BLaER1 (cell line): ENCODE data around the gene TGFBR3.

Experiments used
- H3K27ac ChIP-seq: shearing (Covaris generic); formaldehyde crosslinking; 2 replicates; pipeline ENCODE4 v1.8.1; 2022
- H3K27me3 ChIP-seq: shearing (Covaris generic); formaldehyde crosslinking; 2 replicates; pipeline ENCODE4 v1.8.1; 2022
- H3K36me3 ChIP-seq: shearing (Covaris generic); formaldehyde crosslinking; 2 replicates; pipeline ENCODE4 v1.8.1; 2022
- H3K4me1 ChIP-seq: shearing (Covaris generic); formaldehyde crosslinking; 2 replicates; pipeline ENCODE4 v1.8.1; 2022
- H3K4me2 ChIP-seq: shearing (Covaris generic); formaldehyde crosslinking; 2 replicates; pipeline ENCODE4 v1.8.1; 2022
- H3K4me3 ChIP-seq: shearing (Covaris generic); formaldehyde crosslinking; 2 replicates; pipeline ENCODE4 v1.8.1; 2022
- H3K9ac ChIP-seq: shearing (Covaris generic); formaldehyde crosslinking; 2 replicates; pipeline ENCODE4 v1.8.1; 2022
- H3K9me3 ChIP-seq: shearing (Covaris generic); formaldehyde crosslinking; 2 replicates; pipeline ENCODE4 v1.8.1; 2022
- H4K20me1 ChIP-seq: shearing (Covaris generic); formaldehyde crosslinking; 2 replicates; pipeline ENCODE4 v1.8.1; 2022
- Cebpa-rat ChIP-seq: shearing (Covaris generic); IDR thresholded peaks from 2 replicates; pipeline ENCODE4 v1.8.1; 2022

Gene TGFBR3

GRCh38 chr1:91701472-91701869, 184.5 kb downstream of the TGFBR3 start:
- no peak overlapping the region for H3K9ac ChIP-seq
- H3K27ac ChIP-seq = no peak overlapping the region
- peaks cover 7% of the 10 kb centered on the region; the same call in 1 of the 2 replicates for H3K36me3 ChIP-seq
- TF ChIP-seq Cebpa-rat = no peak
- no peak overlapping the region for H3K4me3 ChIP-seq
- no peaks in the 10 kb centered on the region for H4K20me1 ChIP-seq
- peaks cover 13% of the 10 kb centered on the region for H3K4me1 ChIP-seq
- H3K9me3 ChIP-seq = no peaks in the 10 kb centered on the region
- peak overlapping the region; percentile 42 for H3K4me2 ChIP-seq
- no peaks in the 10 kb centered on the region for H3K27me3 ChIP-seq

GRCh38 chr1:91700771-91701471, 185.0 kb downstream of the TGFBR3 start:
- peaks cover 2% of the 10 kb centered on the region; the same call in 1 of the 2 replicates for H3K36me3 ChIP-seq
- H4K20me1 ChIP-seq = no peaks in the 10 kb centered on the region
- no peak overlapping the region for H3K9ac ChIP-seq
- no peaks in the 10 kb centered on the region for H3K9me3 ChIP-seq
- no peaks in the 10 kb centered on the region for H3K27me3 ChIP-seq
- H3K27ac ChIP-seq = no peak overlapping the region
- H3K4me2 ChIP-seq = peak overlapping the region; percentile 42
- no peak for TF ChIP-seq Cebpa-rat
- H3K4me1 ChIP-seq = peaks cover 13% of the 10 kb centered on the region
- no peak overlapping the region for H3K4me3 ChIP-seq

GRCh38 chr1:91700332-91700731, 185.6 kb downstream of the TGFBR3 start:
- Histone ChIP-seq H4K20me1 (no peaks in the 10 kb centered on the region), H3K27ac (no peak overlapping the region), H3K4me3 (no peak overlapping the region), H3K27me3 (no peaks in the 10 kb centered on the region), H3K36me3 (no peaks in the 10 kb centered on the region; the same call in 1 of the 2 replicates), H3K9ac (no peak overlapping the region), H3K4me2 (no peak overlapping the region), H3K9me3 (no peaks in the 10 kb centered on the region), H3K4me1 (peaks cover 13% of the 10 kb centered on the region)
- no peak for TF ChIP-seq Cebpa-rat

GRCh38 chr1:91699339-91699974, 186.5 kb downstream of the TGFBR3 start:
- TF ChIP-seq Cebpa-rat = no peak

DNA sequence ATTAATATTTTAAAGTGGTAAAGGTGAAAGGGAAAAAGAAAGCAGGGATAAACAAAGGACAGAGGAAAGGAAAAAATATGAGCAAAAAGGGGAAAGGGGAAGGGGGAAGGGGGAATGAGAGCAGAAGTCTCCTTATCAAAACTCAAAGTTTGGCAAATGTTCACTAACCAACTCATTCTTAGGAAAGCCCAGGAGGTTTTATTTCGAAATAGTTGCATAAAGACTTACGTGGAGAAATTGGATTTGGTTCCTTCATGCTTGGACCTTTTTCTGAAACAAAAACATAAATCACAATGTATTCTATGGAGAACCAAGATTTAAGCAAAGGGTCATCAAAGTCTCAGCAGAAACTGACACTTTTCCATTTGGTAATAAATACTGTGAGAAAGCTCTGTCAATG, 188.1 kb downstream of the TGFBR3 start:
- Histone ChIP-seq H3K9ac (no peak overlapping the region), H3K27ac (no peak overlapping the region), H3K4me1 (peaks cover 13% of the 10 kb centered on the region), H3K27me3 (no peaks in the 10 kb centered on the region), H3K9me3 (no peaks in the 10 kb centered on the region), H4K20me1 (no peaks in the 10 kb centered on the region), H3K4me3 (no peak overlapping the region), H3K4me2 (no peak overlapping the region), H3K36me3 (peaks cover 17% of the 10 kb centered on the region)
- no peak for TF ChIP-seq Cebpa-rat

More at GRCh38 chr1:91699339-91699974, 186.5 kb downstream of the TGFBR3 start:
- no peak overlapping the region for H3K4me3 ChIP-seq
- H3K36me3 ChIP-seq = peaks cover 4% of the 10 kb centered on the region; the same call in 1 of the 2 replicates
- H3K4me2 ChIP-seq = no peak overlapping the region
- no peaks in the 10 kb centered on the region for H4K20me1 ChIP-seq
- no peaks in the 10 kb centered on the region for H3K9me3 ChIP-seq
- H3K9ac ChIP-seq = no peak overlapping the region
- peaks cover 13% of the 10 kb centered on the region for H3K4me1 ChIP-seq
- H3K27me3 ChIP-seq = no peaks in the 10 kb centered on the region
- H3K27ac ChIP-seq = no peak overlapping the region

GRCh38 chr1:91697416-91697815, 188.5 kb downstream of the TGFBR3 start:
- H3K36me3 ChIP-seq = peaks cover 17% of the 10 kb centered on the region; the same call in 1 of the 2 replicates
- H3K4me3 ChIP-seq = no peak overlapping the region
- H3K27ac ChIP-seq = no peak overlapping the region
- H3K9me3 ChIP-seq = no peaks in the 10 kb centered on the region
- H3K4me2 ChIP-seq = no peak overlapping the region
- no peaks in the 10 kb centered on the region for H3K27me3 ChIP-seq
- H4K20me1 ChIP-seq = no peaks in the 10 kb centered on the region
- peaks cover 13% of the 10 kb centered on the region for H3K4me1 ChIP-seq
- H3K9ac ChIP-seq = no peak overlapping the region
- no peak for TF ChIP-seq Cebpa-rat

GRCh38 chr1:91696321-91696720, 189.6 kb downstream of the TGFBR3 start:
- TF ChIP-seq Cebpa-rat = no peak
- H3K27me3 ChIP-seq = no peaks in the 10 kb centered on the region
- H3K9ac ChIP-seq = no peak overlapping the region
- no peak overlapping the region for H3K27ac ChIP-seq
- peaks cover 17% of the 10 kb centered on the region; the same call in 1 of the 2 replicates for H3K36me3 ChIP-seq
- peaks cover 6% of the 10 kb centered on the region for H3K4me1 ChIP-seq
- H4K20me1 ChIP-seq = no peaks in the 10 kb centered on the region
- no peak overlapping the region for H3K4me2 ChIP-seq
- H3K9me3 ChIP-seq = no peaks in the 10 kb centered on the region
- no peak overlapping the region for H3K4me3 ChIP-seq

DNA sequence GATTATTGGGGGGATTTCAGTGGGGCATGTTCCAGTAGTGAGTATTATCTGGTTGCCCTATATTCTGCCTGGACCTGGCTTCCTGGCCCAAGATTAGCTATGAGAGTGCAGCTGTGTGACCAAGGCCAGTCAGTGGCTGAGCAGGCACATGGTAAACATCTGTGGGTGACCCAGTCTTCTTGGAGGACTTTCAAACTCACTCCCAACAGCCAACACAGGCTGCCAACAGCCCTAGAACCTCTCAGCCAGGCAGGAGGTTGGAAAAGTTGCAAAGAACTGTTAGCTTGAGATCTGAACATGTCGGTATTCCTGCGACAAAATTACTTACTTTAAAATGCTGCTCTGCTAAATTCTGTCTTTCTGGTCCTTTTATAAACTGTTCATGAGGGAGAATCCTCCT, 192.4 kb downstream of the TGFBR3 start:
- Histone ChIP-seq H3K4me2 (no peak overlapping the region), H3K4me1 (no peaks in the 10 kb centered on the region), H3K27ac (no peak overlapping the region), H3K9me3 (no peaks in the 10 kb centered on the region), H3K36me3 (peaks cover 17% of the 10 kb centered on the region; the same call in 1 of the 2 replicates), H4K20me1 (no peaks in the 10 kb centered on the region), H3K4me3 (no peak overlapping the region), H3K9ac (no peak overlapping the region), H3K27me3 (no peaks in the 10 kb centered on the region)
- TF ChIP-seq Cebpa-rat = no peak

GRCh38 chr1:91691525-91691924, 194.4 kb downstream of the TGFBR3 start:
- Histone ChIP-seq H3K4me3 (no peak overlapping the region), H3K36me3 (peaks cover 17% of the 10 kb centered on the region; the same call in 1 of the 2 replicates), H3K27ac (no peak overlapping the region), H3K9me3 (no peaks in the 10 kb centered on the region), H3K4me2 (no peak overlapping the region), H3K9ac (no peak overlapping the region), H4K20me1 (no peaks in the 10 kb centered on the region), H3K4me1 (peaks cover 8% of the 10 kb centered on the region), H3K27me3 (no peaks in the 10 kb centered on the region)
- TF ChIP-seq Cebpa-rat = no peak

- Histone ChIP-seq H3K27me3 (no peaks in the 10 kb centered on the region), H3K9ac (no peak overlapping the region), H4K20me1 (no peaks in the 10 kb centered on the region), H3K27ac (no peak overlapping the region), H3K9me3 (no peaks in the 10 kb centered on the region), H3K4me1 (peaks cover 24% of the 10 kb centered on the region), H3K4me2 (no peak overlapping the region), H3K36me3 (peaks cover 17% of the 10 kb centered on the region; the same call in 1 of the 2 replicates), H3K4me3 (no peak overlapping the region)
- TF ChIP-seq Cebpa-rat = no peak
These were observed 196.1 kb downstream of the TGFBR3 start for GRCh38 chr1:91689641-91690481.
